HepG2 (cell line): Measurements from ENCODE around the gene FAM110A. TPM values are rescaled to one million over a fixed set of nuclear protein-coding genes. Genes with fewer than 3 reads are reported as not detected.
A peak's percentile ranks its signal among the peaks of the same experiment; 100 is the strongest.

Experiments used
- CBX2 ChIP-seq, 2 experiments: fragments of 200-600 bp in 1 of 2; sonication (generic); formaldehyde crosslinking in 1 of 2; IDR thresholded peaks; 2 replicates each; pipeline versions ENCODE4 v1.7.0 to v1.8.1; 2018 to 2022; ENCODE audit warnings: low read depth in 2 of 2, low read length in 1 of 2, mild to moderate bottlenecking in 1 of 2, missing genetic modification reagents in 1 of 2
- DBP ChIP-seq: sonication (generic); formaldehyde crosslinking; IDR thresholded peaks from 2 replicates; pipeline ENCODE4 v1.4.0; 2020; ENCODE audit warnings: missing genetic modification reagents; ENCODE audit errors: not compliant biosample characterization
- FOXA1 ChIP-seq, 2 experiments: fragments of 450-650 bp in 1 of 2; sonication (generic) in 1 of 2; formaldehyde crosslinking in 1 of 2; IDR thresholded peaks; 2 replicates each; pipeline versions ENCODE4 v1.4.0 to v1.6.1; 2016 to 2020; ENCODE audit warnings: missing genetic modification reagents in 1 of 2
- FOXO1 ChIP-seq: sonication (generic); formaldehyde crosslinking; IDR thresholded peaks from 2 replicates; pipeline ENCODE4 v1.4.0; 2020; ENCODE audit warnings: missing genetic modification reagents
- GATAD1 ChIP-seq: IDR thresholded peaks from 2 replicates; pipeline ENCODE4 v1.6.1; 2016; ENCODE audit warnings: missing genetic modification reagents, missing compliant biosample characterization
- HCFC1 ChIP-seq: fragments of 150-350 bp; IDR thresholded peaks from 2 replicates; pipeline ENCODE4 v1.6.1; 2014; ENCODE audit warnings: low read depth, low read length
- HMGA1 ChIP-seq: sonication (generic); formaldehyde crosslinking; conservative IDR thresholded peaks from 2 replicates; pipeline ENCODE4 v1.4.0; 2020; ENCODE audit warnings: missing genetic modification reagents
- HNF4G ChIP-seq, 2 experiments: sonication (generic) in 1 of 2; formaldehyde crosslinking in 1 of 2; IDR thresholded peaks; 2 replicates each; pipeline versions ENCODE4 v1.4.0 to v1.6.1; 2011 to 2020; ENCODE audit warnings: borderline replicate concordance in 2 of 2, low read depth in 2 of 2, mild to moderate bottlenecking in 2 of 2, low read length in 1 of 2, missing genetic modification reagents in 1 of 2, moderate library complexity in 1 of 2
- JDP2 ChIP-seq: sonication (generic); formaldehyde crosslinking; IDR thresholded peaks from 2 replicates; pipeline ENCODE4 v1.8.1; 2022; ENCODE audit warnings: missing genetic modification reagents, borderline replicate concordance
- KLF6 ChIP-seq: IDR thresholded peaks from 2 replicates; pipeline ENCODE4 v1.8.0; 2016; ENCODE audit warnings: missing biosample characterization, missing genetic modification reagents
- MED8 ChIP-seq: sonication (generic); formaldehyde crosslinking; IDR thresholded peaks from 2 replicates; pipeline ENCODE4 v1.8.1; 2023; ENCODE audit warnings: mild to moderate bottlenecking, missing genetic modification reagents; ENCODE audit not compliant: insufficient replicate concordance
- MIXL1 ChIP-seq: IDR thresholded peaks from 2 replicates; pipeline ENCODE4 v1.6.1; 2016
- MTF1 ChIP-seq: sonication (generic); formaldehyde crosslinking; IDR thresholded peaks from 2 replicates; pipeline ENCODE4 v1.5.0; 2020; ENCODE audit warnings: missing genetic modification reagents
- NFATC3 ChIP-seq: sonication (generic); formaldehyde crosslinking; IDR thresholded peaks from 2 replicates; pipeline ENCODE4 v1.5.1; 2020; ENCODE audit warnings: mild to moderate bottlenecking, missing genetic modification reagents
- RARA ChIP-seq: IDR thresholded peaks from 2 replicates; pipeline ENCODE4 v1.6.1; 2016; ENCODE audit warnings: missing genetic modification reagents, missing compliant biosample characterization
- SALL1 ChIP-seq: sonication (generic); formaldehyde crosslinking; IDR thresholded peaks from 2 replicates; pipeline ENCODE4 v1.8.0; 2022; ENCODE audit warnings: mild to moderate bottlenecking, missing genetic modification reagents
- SRF ChIP-seq: IDR thresholded peaks from 2 replicates; pipeline ENCODE4 v1.6.1; 2011; ENCODE audit warnings: mild to moderate bottlenecking, low read depth, low read length, moderate library complexity
- YY1 ChIP-seq: IDR thresholded peaks from 2 replicates; pipeline ENCODE4 v1.6.1; 2011; ENCODE audit warnings: low read length, low read depth, moderate library complexity, mild to moderate bottlenecking; ENCODE audit not compliant: insufficient read depth, insufficient replicate concordance
- ZFP36L1 ChIP-seq: sonication (generic); formaldehyde crosslinking; IDR thresholded peaks from 2 replicates; pipeline ENCODE4 v1.8.0; 2022; ENCODE audit warnings: mild to moderate bottlenecking, missing genetic modification reagents, moderate library complexity
- ZNF251 ChIP-seq: sonication (generic); formaldehyde crosslinking; IDR thresholded peaks from 2 replicates; pipeline ENCODE4 v1.9.0; 2021; ENCODE audit warnings: mild to moderate bottlenecking, missing genetic modification reagents
- ZNF280D ChIP-seq: sonication (generic); formaldehyde crosslinking; IDR thresholded peaks from 2 replicates; pipeline ENCODE4 v1.5.1; 2020; ENCODE audit warnings: mild to moderate bottlenecking, missing genetic modification reagents
- ZNF282 ChIP-seq: fragments of 450-650 bp; IDR thresholded peaks from 2 replicates; pipeline ENCODE4 v1.6.1; 2018; ENCODE audit not compliant: partially characterized antibody
- ZNF468 ChIP-seq: sonication (generic); formaldehyde crosslinking; IDR thresholded peaks from 2 replicates; pipeline ENCODE4 v1.8.0; 2022; ENCODE audit warnings: mild to moderate bottlenecking, moderate library complexity, missing genetic modification reagents
- ZNF598 ChIP-seq: sonication (generic); formaldehyde crosslinking; IDR thresholded peaks from 2 replicates; pipeline ENCODE4 v1.5.1; 2020; ENCODE audit warnings: mild to moderate bottlenecking, missing genetic modification reagents, borderline replicate concordance
- ZNF850 ChIP-seq: sonication (generic); formaldehyde crosslinking; conservative IDR thresholded peaks from 2 replicates; pipeline ENCODE4 v1.9.0; 2021; ENCODE audit warnings: mild to moderate bottlenecking, missing genetic modification reagents
- ZSCAN21 ChIP-seq: sonication (generic); formaldehyde crosslinking; IDR thresholded peaks from 2 replicates; pipeline ENCODE4 v1.8.0; 2022; ENCODE audit warnings: mild to moderate bottlenecking, missing genetic modification reagents, moderate library complexity, borderline replicate concordance
- ZSCAN30 ChIP-seq: sonication (generic); formaldehyde crosslinking; IDR thresholded peaks from 2 replicates; pipeline ENCODE4 v1.5.0; 2020; ENCODE audit warnings: mild to moderate bottlenecking, missing genetic modification reagents
- polyA plus RNA-seq, 8 experiments: library from polyadenylated mRNA; depleted of rRNA in 3 of 8; stranded (reverse) in 7 of 8; unstranded in 1 of 8; fragments of >200 nt; fragmentation: Illumina TruSeq in 4 of 8; extraction: Trizol in 4 of 8; gene quantifications; 2 replicates each; pipeline versions ENCODE4 v1.2.1 to v1.2.3, GENCODE V29; 2011 to 2016; ENCODE audit warnings: low read depth in 4 of 8, missing spikeins in 1 of 8, mixed read lengths in 1 of 8; ENCODE audit not compliant: insufficient read depth in 1 of 8
- total RNA-seq, 5 experiments: library from RNA; depleted of rRNA; stranded (reverse); fragments of >200 nt; fragmentation: Illumina TruSeq; extraction: Trizol; gene quantifications; 2 replicates each; pipeline ENCODE4 v1.2.3, GENCODE V29; 2016; ENCODE audit warnings: low read depth in 1 of 5

FAM110A gene
- total and polyA plus RNA-seq, 2 of the 13 experiments (the other 11 are each of a cell fraction or from before 2014, with no cell fraction given) = 1.9 TPM

GRCh38 chr20:878511-879307, 45.2 kb downstream of the FAM110A start (continued):
- no peak for TF ChIP-seq ZFP36L1
- peak; percentile 87 for TF ChIP-seq MTF1 (CRISPR knock-in tag)
- TF ChIP-seq ZSCAN30 (CRISPR knock-in tag) = 0 out of 2 replicates have a peak, but pooled peaks have one; percentile 33
- TF ChIP-seq NFATC3 (CRISPR knock-in tag) = no peak
- TF ChIP-seq HMGA1 (CRISPR knock-in tag) = no peak
- TF ChIP-seq FOXO1 = no peak
- TF ChIP-seq JDP2 (CRISPR knock-in tag) = no peak
- TF ChIP-seq ZNF850 = no peak
- TF ChIP-seq ZNF251 (CRISPR knock-in tag) = no peak
- no peak for TF ChIP-seq CBX2 (IDR thresholded peaks at IDR 0.05; ENCODE audit: low read depth, low read length)
- no peak for TF ChIP-seq CBX2 (CRISPR knock-in tag; IDR thresholded peaks at IDR 0.05; ENCODE audit: low read depth)
- no peak for TF ChIP-seq HNF4G (IDR thresholded peaks at IDR 0.05; ENCODE audit: borderline replicate concordance, low read depth, low read length)
- no peak for TF ChIP-seq HNF4G (CRISPR knock-in tag; IDR thresholded peaks at IDR 0.05; ENCODE audit: borderline replicate concordance, low read depth)
- no peak for TF ChIP-seq MED8 (CRISPR knock-in tag)
- no peak for TF ChIP-seq YY1
- no peak for TF ChIP-seq ZNF598 (CRISPR knock-in tag)
- peak; percentile 71; the same call in 1 of the 2 replicates for TF ChIP-seq MIXL1 (CRISPR knock-in tag)
- TF ChIP-seq SALL1 (CRISPR knock-in tag) = peak; percentile 53; the same call in 1 of the 2 replicates
- no peak for TF ChIP-seq ZNF282
- peak; percentile 85; the same call in 1 of the 2 replicates for TF ChIP-seq KLF6 (CRISPR knock-in tag)
- TF ChIP-seq SRF = no peak
- TF ChIP-seq RARA = peak; percentile 45; the same call in 1 of the 2 replicates
- TF ChIP-seq ZNF280D = no peak
- no peak for TF ChIP-seq HCFC1
- TF ChIP-seq ZNF468 = no peak
- TF ChIP-seq GATAD1 = peak; percentile 49; the same call in 1 of the 2 replicates
- 0 out of 2 replicates have a peak, but pooled peaks have one; percentile 39 for TF ChIP-seq ZSCAN21 (CRISPR knock-in tag)
- TF ChIP-seq FOXA1 (IDR thresholded peaks at IDR 0.05) = no peak
- no peak for TF ChIP-seq FOXA1 (CRISPR knock-in tag; IDR thresholded peaks at IDR 0.05)
- TF ChIP-seq DBP (CRISPR knock-in tag) = peak; percentile 66
